ENCODE data around the gene PTH2R. TPM values are rescaled to one million over a fixed set of nuclear protein-coding genes. Genes with fewer than 3 reads are reported as not detected.

PTH2R gene
- total RNA-seq, 2 donors from 2014 or later = 0.37 TPM; not detected in 1

DNA sequence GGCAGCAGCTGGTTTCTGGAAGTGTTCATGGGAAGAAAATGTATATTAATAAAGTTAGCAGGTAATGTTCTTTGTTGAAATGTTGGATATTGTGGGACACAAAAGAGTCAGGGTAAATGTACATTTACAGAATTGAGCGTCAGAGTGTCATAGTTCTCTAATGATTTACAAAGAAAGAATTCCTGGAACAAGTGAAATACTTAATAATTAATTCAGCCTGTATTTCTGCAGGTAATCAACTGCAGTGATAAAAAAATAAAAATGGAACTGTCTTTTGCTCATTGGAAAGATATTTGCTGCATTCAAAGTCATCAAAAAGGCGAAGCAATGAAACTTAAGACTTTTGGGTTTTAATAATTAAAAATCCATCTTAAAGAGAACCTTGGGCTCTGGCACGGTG, 27.4 kb upstream of the PTH2R start:
- Histone ChIP-seq H3K9me3 (ENCODE audit: control insufficient read depth, low read length) (peaks cover 7% of the 10 kb centered on the region), H3K4me1 (ENCODE audit: control insufficient read depth, insufficient read depth, low read length) (no peaks in the 10 kb centered on the region), H3K27me3 (ENCODE audit: control insufficient read depth, insufficient read depth, low read length, poor library complexity, severe bottlenecking) (no peaks in the 10 kb centered on the region), H3K36me3 (ENCODE audit: control insufficient read depth, insufficient read depth, low read length) (no peaks in the 10 kb centered on the region), H3K27ac (ENCODE audit: low read depth, low read length) (no peak overlapping the region), H3K4me3 (ENCODE audit: low read length) (no peak overlapping the region), H3K9ac (ENCODE audit: extremely low read depth, low read length, poor library complexity, severe bottlenecking) (no peak overlapping the region)
- Mint-ChIP-seq H3K4me1 (no peaks in the 10 kb centered on the region), H3K4me3 (no peak overlapping the region), H3K36me3 (ENCODE audit: low read depth) (peaks cover 2% of the 10 kb centered on the region), H3K27me3 (ENCODE audit: insufficient read depth) (no peaks in the 10 kb centered on the region), H3K27ac (no peak overlapping the region), H3K9me3 (peaks cover 17% of the 10 kb centered on the region)
- TF ChIP-seq, protein P1, sequence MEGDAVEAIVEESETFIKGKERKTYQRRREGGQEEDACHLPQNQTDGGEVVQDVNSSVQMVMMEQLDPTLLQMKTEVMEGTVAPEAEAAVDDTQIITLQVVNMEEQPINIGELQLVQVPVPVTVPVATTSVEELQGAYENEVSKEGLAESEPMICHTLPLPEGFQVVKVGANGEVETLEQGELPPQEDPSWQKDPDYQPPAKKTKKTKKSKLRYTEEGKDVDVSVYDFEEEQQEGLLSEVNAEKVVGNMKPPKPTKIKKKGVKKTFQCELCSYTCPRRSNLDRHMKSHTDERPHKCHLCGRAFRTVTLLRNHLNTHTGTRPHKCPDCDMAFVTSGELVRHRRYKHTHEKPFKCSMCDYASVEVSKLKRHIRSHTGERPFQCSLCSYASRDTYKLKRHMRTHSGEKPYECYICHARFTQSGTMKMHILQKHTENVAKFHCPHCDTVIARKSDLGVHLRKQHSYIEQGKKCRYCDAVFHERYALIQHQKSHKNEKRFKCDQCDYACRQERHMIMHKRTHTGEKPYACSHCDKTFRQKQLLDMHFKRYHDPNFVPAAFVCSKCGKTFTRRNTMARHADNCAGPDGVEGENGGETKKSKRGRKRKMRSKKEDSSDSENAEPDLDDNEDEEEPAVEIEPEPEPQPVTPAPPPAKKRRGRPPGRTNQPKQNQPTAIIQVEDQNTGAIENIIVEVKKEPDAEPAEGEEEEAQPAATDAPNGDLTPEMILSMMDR (conservative IDR thresholded peaks at IDR 0.05) = no peak
- WGBS, 2 experiments (ENCODE audit: insufficient coverage in 1 of 2, insufficient read length in 1 of 2) = 79 to 92% methylated on average over 2 to 3 of the region's 3 CpGs
- DNase-seq = no peak

DNA sequence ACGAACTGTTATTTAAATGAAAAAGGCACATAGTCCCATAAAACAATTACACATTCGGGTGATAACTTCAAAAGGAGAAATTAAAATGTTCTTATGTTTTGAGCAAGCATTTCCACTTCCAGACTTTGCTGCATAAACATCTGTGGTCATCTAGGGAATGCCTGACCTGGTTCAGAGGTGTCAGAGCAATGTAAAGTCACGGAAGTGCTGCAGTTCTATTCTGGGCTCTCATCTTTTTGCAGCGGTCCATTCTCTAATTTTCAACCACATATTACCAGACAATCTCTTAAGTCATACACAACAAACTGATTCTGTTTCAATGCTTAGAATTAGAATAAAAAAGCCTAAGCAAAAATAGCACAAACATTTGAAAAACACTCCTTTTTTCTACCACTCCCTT, 22.0 kb upstream of the PTH2R start:
- H3K9me3 ChIP-seq (ENCODE audit: control insufficient read depth, low read length) = no peaks in the 10 kb centered on the region
- no peaks in the 10 kb centered on the region for H3K36me3 ChIP-seq (ENCODE audit: control insufficient read depth, insufficient read depth, low read length)
- Mint-ChIP-seq H3K27ac (no peak overlapping the region), H3K27me3 (ENCODE audit: insufficient read depth) (no peaks in the 10 kb centered on the region), H3K4me1 (no peaks in the 10 kb centered on the region), H3K4me3 (no peak overlapping the region), H3K36me3 (ENCODE audit: low read depth) (no peaks in the 10 kb centered on the region), H3K9me3 (no peaks in the 10 kb centered on the region)
- DNase-seq = no peak
- H3K27me3 ChIP-seq (ENCODE audit: control insufficient read depth, insufficient read depth, low read length, poor library complexity, severe bottlenecking) = no peaks in the 10 kb centered on the region
- H3K9ac ChIP-seq (ENCODE audit: extremely low read depth, low read length, poor library complexity, severe bottlenecking) = no peak overlapping the region
- H3K4me3 ChIP-seq (ENCODE audit: low read length) = no peak overlapping the region
- H3K4me1 ChIP-seq (ENCODE audit: control insufficient read depth, insufficient read depth, low read length) = no peaks in the 10 kb centered on the region
- 95 to 100% methylated on average over 2 to 4 of the region's 4 CpGs for WGBS, 2 experiments (ENCODE audit: insufficient coverage in 1 of 2, insufficient read length in 1 of 2)
- H3K27ac ChIP-seq (ENCODE audit: low read depth, low read length) = no peak overlapping the region
- TF ChIP-seq, protein P1 (conservative IDR thresholded peaks at IDR 0.05) = no peak

DNA sequence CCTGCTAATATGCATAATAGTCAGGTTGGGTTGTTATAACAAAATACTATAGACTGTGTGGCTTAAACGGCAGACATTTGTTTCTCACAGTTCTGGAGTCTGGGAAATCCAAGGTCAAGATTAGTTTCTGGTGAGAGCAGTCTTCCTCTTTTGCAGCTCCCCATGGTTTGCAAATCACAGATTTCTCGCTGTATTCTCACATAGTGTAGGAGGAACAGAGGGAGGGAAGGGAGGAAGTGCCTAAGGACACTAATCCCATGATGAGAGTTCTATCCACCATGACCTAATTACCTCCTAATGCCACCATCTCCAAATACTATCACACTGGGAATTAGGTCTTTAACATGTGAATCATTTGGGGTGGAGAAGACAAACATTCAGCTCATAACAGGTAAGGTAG, 20.1 kb upstream of the PTH2R start:
- Histone ChIP-seq H3K9me3 (ENCODE audit: control insufficient read depth, low read length) (no peaks in the 10 kb centered on the region), H3K9ac (ENCODE audit: extremely low read depth, low read length, poor library complexity, severe bottlenecking) (no peak overlapping the region), H3K27me3 (ENCODE audit: control insufficient read depth, insufficient read depth, low read length, poor library complexity, severe bottlenecking) (no peaks in the 10 kb centered on the region), H3K36me3 (ENCODE audit: control insufficient read depth, insufficient read depth, low read length) (no peaks in the 10 kb centered on the region), H3K27ac (ENCODE audit: low read depth, low read length) (no peak overlapping the region), H3K4me1 (ENCODE audit: control insufficient read depth, insufficient read depth, low read length) (no peaks in the 10 kb centered on the region), H3K4me3 (ENCODE audit: low read length) (no peak overlapping the region)
- no peaks in the 10 kb centered on the region for H3K27me3 Mint-ChIP-seq (ENCODE audit: insufficient read depth)
- no peaks in the 10 kb centered on the region for H3K9me3 Mint-ChIP-seq
- 0 to 36% methylated on average over 1 to 2 of the region's 2 CpGs for WGBS, 2 experiments (ENCODE audit: insufficient coverage in 1 of 2, insufficient read length in 1 of 2)
- no peak overlapping the region for H3K27ac Mint-ChIP-seq
- DNase-seq = no peak
- H3K36me3 Mint-ChIP-seq (ENCODE audit: low read depth) = no peaks in the 10 kb centered on the region
- TF ChIP-seq, protein P1 (conservative IDR thresholded peaks at IDR 0.05) = no peak
- no peaks in the 10 kb centered on the region for H3K4me1 Mint-ChIP-seq
- H3K4me3 Mint-ChIP-seq = no peak overlapping the region

Data from endodermal cell (in vitro differentiated cells).